GM19468 (cell line): Measurements from ENCODE around the gene SLC45A1.

Experiments used
- ATAC-seq: cut with Tn5 transposase; IDR thresholded peaks from one replicate; pipeline ENCODE4 v1.9.1; 2021; ENCODE audit warnings: mild to moderate bottlenecking, moderate library complexity, moderate number of reproducible peaks; ENCODE audit not compliant: unreplicated experiment; ENCODE audit errors: extremely low read depth

Gene SLC45A1

DNA sequence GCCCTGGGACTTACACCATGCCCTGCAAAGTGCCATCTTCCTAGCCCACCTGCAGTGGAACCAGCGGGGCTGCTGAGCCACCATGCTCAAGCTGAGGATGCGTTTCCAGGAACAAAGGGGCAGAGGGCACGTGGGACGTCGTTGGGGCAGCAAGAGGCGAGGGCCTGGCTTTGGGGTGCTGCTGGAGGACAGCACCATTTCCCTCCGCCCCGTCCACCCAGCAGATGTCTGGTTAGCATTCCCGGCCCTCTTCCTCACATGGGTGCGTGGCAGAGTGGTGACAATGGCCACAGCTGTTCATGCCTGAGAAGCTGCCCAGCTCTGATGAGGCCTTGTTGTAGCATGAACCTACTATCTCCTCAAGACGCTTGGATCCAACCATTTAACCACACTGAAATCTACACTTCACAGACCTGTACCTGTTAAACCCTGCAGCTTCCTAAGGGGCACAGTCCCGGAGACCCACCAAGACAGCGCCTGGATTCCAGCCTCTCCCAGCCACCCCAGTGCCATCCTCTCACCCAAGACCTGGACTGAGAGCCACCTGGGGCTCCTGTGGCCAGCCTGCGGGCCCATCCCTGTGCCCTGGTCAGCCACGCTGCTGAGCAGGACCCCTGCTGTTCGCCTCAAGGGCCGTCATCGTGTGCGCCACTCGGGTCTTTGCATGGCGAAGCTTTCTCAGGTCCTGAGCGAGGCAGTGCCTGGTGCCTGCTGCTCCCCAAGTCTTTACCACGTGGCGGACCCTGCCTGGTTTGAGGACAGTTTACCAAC lies 33.2 kb downstream of the SLC45A1 start:
- ATAC-seq: no peak

DNA sequence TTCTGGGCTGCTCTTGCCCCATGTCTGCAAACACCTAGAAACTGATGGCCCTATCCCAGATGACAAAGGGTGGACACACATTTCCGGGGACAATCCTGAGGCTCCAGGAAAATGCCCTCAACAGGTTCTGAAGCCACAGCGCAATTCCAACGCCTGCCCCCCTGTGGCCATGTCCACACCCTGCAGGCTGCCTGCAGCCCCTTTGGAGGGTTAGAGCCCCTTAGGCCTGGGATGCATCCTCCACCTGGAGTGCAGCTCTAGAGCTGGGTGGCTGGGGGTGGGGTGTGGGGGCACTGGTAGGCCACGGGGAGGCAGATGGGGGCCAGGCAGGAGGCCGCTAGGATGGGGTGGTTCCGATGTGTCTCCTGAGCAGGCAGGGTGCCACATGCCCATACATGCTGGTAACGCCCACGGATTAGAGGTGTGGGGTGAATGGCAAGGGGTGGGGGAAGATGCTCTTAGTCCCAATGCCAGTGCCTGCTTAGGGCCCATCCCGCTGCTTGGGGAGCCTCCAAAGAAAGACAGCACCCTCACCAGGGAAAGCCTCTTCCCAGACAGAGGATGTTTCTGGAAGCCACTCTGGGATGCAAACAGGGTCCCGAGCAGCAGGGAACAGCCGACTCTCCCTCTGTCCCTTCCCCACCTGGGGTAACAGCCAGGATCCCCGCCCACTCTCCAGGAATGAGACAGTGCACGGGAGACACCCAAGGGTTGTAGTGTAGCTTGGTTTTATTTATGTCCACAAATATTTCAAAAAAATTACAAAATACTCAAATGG lies 34.0 kb downstream of the SLC45A1 start:
- no peak for ATAC-seq

DNA sequence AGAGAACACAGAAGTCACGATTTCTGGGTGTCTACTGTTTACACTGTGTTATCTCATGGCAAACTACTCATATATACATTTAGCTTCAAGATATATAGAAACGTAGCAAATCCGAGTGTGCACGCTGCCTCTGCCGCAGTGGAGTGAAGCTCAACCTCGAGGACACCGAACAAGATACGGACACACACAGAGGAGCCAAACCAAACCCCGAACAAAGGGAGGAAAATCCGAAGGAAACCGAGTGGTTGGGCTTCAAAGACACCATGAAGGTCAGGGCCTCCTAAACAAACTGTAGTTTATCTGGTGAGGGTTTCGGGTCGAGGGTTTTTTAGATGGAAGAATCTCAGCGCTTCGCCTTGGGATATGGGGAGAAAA lies 34.5 kb downstream of the SLC45A1 start:
- no peak for ATAC-seq

DNA sequence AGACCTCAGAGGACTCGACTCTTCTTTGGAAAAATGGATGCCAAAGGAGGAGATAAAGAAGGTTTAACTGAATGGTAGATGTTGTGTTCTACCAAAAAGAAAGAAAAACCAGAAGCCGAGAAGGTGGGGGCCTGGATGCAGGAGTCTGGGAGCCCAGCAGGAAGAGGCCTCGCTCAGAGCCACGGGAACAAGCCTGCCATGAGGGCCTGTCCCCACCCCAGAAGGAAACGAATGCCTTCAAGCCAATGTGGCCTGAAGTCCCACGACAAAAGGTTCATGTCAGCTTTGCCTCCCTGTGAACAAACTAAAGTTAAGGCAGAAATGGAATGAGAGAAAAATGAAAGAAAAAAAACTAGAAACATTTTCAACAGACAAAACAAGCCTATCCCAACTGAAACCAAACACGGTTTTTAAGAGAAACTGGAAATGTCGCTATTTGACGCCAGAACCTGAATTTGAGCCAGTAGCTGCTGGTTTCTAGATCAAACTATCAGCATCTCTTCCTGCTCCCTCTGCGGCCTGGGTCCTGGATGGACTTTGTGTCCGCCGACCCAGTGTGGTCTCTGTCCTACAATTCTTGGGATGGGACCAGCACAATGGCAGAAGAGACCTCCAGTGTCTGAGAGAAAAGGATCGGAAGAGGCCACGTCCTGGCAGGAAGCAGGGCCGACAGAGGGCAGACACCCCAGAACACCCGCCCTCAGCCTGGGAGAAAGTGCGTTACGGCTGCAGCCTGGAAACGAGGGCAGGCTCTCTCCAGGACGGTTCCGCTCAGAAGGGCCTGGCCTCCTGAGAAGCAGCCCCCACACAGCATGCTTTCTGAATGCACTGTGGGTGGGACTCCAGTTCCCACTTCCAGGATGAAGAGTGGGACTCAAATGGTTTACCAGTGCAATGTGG lies 35.2 kb downstream of the SLC45A1 start:
- ATAC-seq: no peak

DNA sequence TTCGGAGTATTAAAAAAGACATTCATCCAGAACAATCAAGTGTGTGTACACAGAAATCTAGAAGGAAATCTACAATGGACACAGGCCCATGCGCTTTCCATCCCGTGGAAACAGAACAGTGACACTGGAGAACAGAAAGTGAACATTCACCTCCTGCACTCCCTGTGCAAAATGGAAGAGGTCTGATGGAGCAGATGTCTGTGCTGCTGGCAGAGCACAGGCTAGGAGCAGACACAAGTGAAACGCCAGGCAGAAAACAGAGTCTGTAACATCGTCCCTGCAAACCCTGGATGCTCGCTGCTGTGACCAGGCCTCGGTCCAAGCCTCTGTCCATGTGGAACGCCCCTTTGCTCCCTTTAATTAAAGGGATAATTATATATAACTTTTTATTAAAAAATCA lies 36.1 kb downstream of the SLC45A1 start:
- ATAC-seq: no peak

DNA sequence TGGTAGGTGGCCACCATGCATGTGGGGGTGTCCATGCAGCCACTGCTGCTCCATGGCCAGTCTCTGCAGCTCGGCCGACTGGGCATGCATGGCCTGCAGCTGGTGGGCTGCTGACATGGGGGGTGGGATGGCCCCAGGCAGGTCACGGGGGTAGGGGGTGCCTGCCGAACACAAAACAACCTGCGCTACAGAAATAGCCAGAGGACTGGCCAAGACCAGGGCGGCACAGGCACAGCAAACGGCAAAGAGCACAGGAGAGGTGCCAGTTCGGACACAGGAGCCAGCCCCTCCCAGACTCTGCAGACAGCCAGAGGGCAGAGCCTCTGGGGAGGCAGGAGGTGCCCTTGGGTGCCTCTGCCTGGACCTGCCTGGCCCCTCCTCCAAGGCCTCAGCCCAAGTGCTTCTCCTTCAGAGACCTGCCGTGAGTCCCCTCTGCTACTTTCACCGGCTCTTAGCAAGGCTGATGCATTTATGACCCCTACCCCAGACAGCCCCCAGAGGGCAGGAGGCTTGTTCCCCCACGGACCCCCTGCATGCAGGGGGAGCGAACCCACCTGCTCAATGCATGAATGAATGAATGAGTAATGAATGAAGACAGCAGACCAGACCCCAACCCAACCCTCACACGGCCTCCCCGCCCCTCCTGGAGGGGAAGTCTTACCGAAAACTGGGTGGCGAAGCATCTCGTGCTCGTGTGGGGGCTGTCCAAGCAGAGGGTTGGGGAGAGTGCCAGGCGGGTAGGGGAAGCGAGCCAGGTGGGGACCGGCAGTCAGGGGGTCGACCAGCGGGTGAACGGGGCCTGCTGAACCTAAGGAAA lies 37.7 kb downstream of the SLC45A1 start:
- ATAC-seq: no peak

DNA sequence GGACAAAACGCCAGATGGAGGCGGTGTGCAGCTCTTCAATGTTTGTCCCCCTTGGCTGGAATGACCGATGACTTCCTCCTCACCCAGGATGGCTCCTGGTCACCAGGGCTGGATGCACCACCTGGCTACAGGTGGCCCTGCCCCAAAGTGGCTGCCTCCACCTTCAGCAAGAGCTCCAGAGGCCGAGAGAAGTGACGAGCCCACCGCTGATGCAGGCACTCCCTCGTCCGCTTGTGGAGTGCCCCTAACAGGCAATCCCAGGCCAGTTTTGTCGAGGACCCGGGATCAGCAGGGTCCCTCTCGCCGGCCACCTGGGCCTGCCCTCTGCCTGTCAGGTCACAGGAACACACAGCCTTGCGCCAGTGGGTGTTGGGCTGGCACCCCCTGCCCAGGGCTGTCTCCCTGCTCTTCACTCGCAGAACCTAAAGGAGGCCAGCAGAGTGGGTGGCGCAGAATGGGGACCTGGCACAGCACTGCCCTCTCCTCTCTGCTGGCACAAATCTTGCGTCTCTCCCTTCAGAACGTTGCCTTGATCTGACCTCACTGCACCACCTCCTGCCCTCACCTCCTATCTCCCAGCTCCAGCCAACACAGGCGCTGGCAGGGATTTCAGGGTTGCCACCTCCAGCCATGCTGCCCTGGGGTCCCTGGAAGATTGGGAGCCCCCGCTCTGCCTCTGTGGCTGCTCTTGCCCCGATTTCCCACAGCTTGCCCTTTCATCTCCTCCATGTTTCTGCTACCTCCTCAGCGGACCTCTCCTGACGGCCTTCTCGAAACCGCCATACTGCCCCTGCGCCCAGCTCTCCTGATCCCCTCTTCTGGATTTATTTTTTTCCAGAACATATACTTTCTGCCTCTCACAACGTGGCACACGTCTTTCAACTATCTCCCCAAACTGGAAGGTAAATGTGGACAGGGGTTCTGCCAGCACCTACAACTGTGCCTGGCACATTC lies 38.6 kb downstream of the SLC45A1 start:
- ATAC-seq: no peak

DNA sequence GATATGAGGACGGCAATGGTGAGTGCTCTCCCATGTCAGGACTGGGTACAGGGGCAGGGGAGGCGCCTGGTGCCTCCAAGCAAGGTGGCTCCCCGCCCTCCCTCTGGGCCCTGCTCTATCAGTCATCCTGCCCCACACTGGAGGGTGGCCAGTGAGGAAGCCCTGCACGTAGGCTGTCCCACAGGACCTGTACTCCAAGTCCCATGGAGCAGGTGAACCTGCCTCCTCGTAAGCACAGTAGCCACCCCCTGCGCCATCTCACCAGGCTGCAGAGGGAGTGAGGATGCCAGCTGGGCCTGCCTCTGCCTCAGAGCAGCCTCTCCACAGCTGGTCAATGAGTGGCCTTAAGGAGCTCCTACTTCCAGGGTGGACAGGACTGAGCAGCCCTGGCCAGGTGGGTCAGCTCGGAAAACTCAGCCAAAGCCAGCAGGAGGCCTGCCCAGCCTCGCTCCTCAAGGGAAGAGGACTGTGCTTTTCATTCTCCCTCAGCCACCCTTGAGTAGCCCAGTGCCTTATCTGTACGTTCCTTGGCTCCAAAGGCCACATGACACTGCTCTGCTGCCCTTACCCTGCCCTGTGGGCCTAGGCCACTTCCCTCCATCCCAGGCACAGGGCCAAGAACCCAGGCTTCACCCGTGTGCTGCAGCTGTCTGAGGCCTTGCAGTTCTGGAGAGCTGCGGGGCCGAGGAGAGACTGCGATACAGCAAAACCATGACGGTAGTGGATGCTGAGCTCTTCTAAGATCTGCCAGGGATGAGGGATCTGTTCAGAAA lies 39.6 kb downstream of the SLC45A1 start:
- ATAC-seq: no peak

DNA sequence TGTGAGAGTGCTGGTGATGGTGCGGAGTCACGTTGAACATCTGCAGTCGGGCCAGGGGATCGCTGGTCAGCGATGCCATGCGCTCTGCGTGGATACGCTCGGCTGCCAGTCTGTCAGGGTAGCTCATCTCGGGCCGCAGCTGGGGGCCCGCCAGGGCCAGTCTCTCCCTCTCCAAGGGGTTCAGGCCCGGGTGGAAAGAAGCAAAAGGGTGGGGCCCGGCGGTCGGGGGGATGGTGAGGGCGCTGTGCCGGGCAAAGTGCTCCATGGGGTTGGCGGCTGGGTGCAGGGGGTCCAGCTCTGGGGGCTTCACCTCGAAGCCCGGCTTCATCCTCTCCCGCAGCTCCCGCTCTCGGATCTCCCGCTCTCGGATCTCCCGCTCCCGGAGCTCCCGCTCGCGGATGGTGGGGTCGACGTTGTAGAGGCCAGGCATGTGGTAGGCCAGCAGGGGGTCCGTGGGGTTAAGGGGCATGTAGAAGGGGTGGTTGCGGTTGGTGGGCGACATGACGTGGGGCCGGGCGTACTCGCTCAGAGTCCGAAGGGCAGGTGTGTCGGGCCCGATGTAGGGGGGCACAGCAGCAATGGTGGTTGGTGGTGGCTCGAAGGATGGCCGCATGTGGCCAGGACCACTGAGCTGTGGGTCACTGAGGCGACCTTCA lies 40.5 kb downstream of the SLC45A1 start:
- ATAC-seq: no peak

DNA sequence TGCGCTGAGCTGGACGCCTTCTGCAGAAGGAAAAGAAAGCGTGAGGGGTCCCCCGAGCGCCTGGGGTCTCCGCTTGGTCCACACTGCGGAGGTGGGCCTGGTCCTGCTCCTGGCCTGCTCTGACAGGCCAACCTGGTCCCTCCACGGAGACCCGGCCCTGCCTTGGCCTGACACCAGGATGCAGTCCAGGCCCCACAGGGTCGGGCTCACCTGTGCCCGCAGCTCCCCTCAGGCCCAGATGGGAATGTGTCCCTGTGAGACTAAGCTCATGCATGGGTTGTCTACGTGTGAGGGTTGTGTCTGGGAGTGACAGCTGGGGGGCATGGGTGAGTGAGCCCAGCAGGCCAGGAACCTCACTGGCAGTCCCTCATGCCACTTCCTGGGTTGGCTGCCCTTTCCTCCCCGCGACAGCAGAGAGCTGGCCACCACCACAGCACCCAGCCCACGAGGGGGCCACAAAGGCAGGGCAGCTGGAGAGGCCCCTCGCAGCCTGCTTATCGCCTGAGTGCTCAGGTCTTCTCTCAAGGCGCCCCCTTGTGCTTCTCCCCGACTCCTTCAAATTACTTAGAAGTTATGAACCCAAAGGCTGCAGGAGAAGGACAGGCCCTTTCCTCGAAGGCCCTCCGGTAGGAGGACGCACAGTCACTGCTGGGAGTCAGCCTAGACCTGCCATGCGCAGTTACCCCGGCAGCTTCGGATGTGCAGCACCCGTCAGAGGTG lies 41.1 kb downstream of the SLC45A1 start:
- ATAC-seq: no peak

DNA sequence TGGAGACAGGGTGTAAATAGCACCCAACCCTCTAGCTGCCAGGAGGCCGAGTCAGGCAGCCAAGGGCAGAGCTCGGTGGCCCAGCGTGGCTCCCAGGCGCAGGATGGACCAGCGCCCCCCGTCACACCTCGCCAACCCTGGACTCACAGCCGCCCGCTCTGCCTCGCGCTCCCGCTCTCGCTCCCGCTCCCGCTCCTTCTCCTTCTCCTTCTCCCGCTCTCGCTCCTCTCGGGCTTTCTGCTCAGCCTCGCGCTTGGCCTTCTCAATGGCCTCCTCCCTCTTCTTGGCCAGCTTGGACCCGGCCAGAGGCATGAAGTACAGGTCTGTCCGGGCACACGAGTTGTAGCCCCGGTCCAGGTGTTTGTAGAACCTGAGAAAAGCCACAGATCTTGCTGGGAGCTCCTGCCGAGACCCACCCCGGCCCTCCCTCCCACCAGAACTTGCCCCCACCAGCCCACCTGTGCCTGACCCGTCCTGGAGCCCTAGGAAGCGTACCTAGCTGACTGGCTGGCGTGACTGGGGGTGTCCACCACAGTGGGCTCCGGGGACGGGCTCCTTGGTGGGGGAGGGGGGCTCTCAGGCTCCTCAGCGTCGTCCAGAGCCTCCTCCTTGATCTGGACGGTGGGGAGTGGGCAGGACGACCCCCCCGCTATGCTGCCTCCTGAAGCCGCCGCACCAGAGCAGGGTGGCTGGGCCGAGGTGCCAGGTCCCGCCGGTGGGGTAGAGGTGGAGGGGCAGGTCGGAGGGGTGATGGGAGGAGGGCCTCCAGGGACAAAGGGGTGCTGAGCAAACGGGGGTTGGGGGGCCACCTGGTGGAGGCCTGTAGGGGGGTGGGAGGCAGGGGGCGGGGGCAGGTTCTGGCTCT lies 41.9 kb downstream of the SLC45A1 start:
- no peak for ATAC-seq

DNA sequence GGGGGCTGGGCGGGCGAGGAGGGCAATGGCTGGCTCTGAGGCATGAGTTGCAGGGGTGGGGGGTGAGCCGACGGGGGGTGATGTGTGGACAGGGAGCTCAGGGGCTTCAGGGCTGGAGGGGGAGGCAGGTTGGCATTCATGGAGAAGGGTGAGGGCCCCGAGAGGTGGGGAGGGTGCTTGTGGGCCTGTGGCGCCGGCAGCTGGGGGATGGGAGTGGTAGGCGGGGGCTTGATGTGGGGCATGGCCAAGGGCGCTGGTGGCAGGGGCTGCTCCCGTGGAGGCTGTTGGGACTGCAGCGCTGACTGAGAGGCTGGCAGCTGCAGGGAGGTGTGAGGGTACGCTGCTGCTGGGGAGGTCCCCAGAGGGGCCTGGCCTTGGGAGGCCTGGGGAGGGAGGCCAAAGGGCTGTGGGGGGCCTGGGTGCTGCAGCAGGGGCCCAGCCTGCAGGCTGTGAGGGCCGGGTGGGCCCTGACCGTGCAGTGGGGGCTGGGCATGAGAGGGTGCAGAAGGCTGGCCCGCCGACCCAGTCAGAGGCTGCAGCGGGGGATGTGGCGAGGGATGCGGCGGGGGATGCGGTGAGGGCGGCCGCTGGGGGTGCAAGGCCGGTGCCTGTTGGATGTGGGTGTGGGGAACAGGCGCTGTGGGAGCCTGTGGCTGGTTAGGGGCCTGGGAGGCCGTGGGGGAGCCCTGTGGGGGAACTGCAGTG lies 42.7 kb downstream of the SLC45A1 start:
- no peak for ATAC-seq

DNA sequence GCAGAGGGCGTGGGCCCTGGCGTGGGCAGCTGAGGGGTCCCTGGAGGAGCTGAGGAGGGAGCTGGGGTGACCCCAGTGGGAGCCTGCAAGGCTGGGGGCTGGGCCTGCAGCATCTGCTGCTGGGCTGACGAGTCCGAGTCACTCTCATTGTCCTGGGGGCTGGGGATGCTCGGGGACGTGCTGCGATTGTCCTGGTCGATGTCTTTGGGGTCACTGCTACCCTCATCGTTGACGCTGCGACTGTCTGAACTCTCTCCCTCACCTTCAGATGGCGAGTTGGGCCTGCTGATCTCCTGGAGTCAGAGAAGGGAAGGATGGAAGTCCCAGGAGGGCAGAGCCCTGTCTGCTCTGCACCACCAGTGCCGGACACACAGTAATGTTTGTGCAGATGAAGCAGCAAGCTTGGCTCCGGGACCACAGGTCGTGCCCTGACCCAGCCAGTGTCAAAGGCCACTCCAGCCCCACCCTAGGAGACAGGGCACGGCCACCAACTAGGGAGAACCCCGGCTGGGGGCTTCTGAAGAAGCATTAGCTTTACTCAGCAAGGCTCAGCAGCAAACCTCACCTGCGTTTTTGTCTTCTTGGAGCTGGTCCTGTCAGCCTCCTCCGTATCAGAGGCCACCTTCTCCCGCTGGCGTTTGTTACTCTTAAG lies 43.4 kb downstream of the SLC45A1 start:
- ATAC-seq: no peak

DNA sequence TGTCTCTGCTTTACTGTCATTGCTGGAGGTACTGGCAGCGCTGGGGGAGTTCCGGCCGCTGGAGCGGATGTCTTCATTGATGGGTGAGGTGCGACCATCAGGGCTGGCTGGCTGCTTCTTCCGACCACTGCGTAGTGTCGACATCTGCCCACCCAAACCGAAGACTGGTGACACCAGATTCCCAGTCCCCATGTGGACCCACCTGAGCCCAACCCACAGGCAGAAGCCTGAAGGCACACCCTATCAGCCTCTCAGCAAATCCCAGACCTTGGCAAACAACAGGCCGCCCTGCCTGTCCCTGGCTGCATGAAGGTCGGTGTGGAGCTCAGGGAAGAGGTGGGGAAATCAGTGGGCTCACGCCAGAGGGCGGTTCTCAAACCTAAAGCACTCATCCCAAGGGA lies 44.8 kb downstream of the SLC45A1 start:
- ATAC-seq: no peak

DNA sequence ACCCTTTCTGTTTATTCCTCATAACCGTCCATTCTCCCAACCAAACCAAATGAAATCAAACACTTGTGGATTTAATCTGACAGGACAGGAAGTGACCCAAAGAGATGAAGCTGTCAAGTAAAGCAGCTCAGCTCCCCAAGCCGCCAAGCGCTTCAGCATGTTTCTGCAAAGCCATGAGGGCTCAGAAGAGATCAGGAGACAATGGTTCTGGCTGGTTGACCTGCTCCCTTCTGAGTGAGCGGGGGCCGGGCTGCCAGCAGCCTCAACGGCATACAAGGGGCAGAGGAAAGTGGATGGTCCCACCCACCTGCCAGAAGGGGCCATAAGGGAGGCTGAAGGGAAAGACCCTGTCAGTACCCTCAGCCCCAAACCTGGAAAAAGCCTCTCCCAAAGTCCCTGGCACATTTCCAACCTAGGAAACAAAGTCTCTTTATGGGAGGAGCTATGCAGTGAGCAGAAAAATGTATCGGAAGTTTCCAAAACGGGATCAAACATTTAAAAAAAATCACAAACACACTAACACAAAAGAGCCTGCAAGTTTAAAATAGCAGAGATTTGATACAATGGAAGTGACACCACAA lies 45.4 kb downstream of the SLC45A1 start:
- no peak for ATAC-seq
